ENCODE measurements around the gene RAD54L. TPM values are rescaled to one million over a fixed set of nuclear protein-coding genes. Genes with fewer than 3 reads are reported as not detected.
"Not testable (repeated sequence)": the region's sequence is repeated elsewhere in the genome, so short reads cannot be mapped to it uniquely, and the experiment has no call there.

The RAD54L gene
- total RNA-seq, 2 experiments from 2014 or later = 0.33 to 1.0 TPM

GRCh38 chr1:46315669-46316403, 68.3 kb downstream of the RAD54L start:
- no peaks in the 10 kb centered on the region for H3K4me1 Mint-ChIP-seq (ENCODE audit: low read depth)
- no peak overlapping the region for H3K4me3 ChIP-seq (ENCODE audit: low read length)
- H3K4me1 ChIP-seq (ENCODE audit: insufficient read depth, low read length) = no peaks in the 10 kb centered on the region
- no peaks in the 10 kb centered on the region for H3K27me3 ChIP-seq (ENCODE audit: control insufficient read depth in 1 of 2, insufficient read depth in 2 of 2, low read length in 2 of 2)
- peaks cover 54% of the 10 kb centered on the region for H3K36me3 ChIP-seq (ENCODE audit: insufficient read depth, low read length)
- ChIA-PET POLR2A (no interaction called here), CTCF (interaction anchor here (0.9 kb wide), 1 partner anchor 32 kb away, joined by 5 read pairs; no protein-coding TSS in a partner anchor)
- intact Hi-C loops (cut with DNase I, micrococcal nuclease) = no loop called here
- peaks cover 46% of the 10 kb centered on the region for H3K36me3 Mint-ChIP-seq (ENCODE audit: low read depth)
- H3K27ac ChIP-seq (ENCODE audit: low read depth in 1 of 2, low read length in 2 of 2) = no peak overlapping the region
- no peaks in the 10 kb centered on the region for H3K9me3 Mint-ChIP-seq
- no peaks in the 10 kb centered on the region for H3K27me3 Mint-ChIP-seq
- no peak for ATAC-seq (ENCODE audit: poor library complexity)
- TF ChIP-seq CTCF (IDR thresholded peaks at IDR 0.05) = no peak
- DNase-seq = no peak
- no peak overlapping the region for H3K27ac Mint-ChIP-seq
- no peak overlapping the region for H3K4me3 Mint-ChIP-seq
- no peaks in the 10 kb centered on the region for H3K9me3 ChIP-seq (ENCODE audit: control insufficient read depth in 1 of 2, insufficient read depth in 1 of 2, low read length in 2 of 2)

- no peak overlapping the region for H3K4me3 ChIP-seq (ENCODE audit: low read length)
- ChIA-PET CTCF (no interaction called here), POLR2A (no interaction called here)
- peaks cover 41% of the 10 kb centered on the region for H3K36me3 ChIP-seq (ENCODE audit: insufficient read depth, low read length)
- Mint-ChIP-seq H3K36me3 (ENCODE audit: low read depth) (peaks cover 34% of the 10 kb centered on the region), H3K4me3 (no peak overlapping the region), H3K4me1 (ENCODE audit: low read depth) (no peaks in the 10 kb centered on the region), H3K9me3 (no peaks in the 10 kb centered on the region), H3K27me3 (no peaks in the 10 kb centered on the region), H3K27ac (no peak overlapping the region)
- H3K9me3 ChIP-seq (ENCODE audit: control insufficient read depth in 1 of 2, insufficient read depth in 1 of 2, low read length in 2 of 2) = no peaks in the 10 kb centered on the region
- TF ChIP-seq CTCF (IDR thresholded peaks at IDR 0.05) = no peak
- intact Hi-C loops (cut with DNase I, micrococcal nuclease) = no loop called here
- H3K4me1 ChIP-seq (ENCODE audit: insufficient read depth, low read length) = no peaks in the 10 kb centered on the region
- DNase-seq (no peak), ATAC-seq (ENCODE audit: poor library complexity) (no peak)
- no peaks in the 10 kb centered on the region for H3K27me3 ChIP-seq (ENCODE audit: control insufficient read depth in 1 of 2, insufficient read depth in 2 of 2, low read length in 2 of 2)
- H3K27ac ChIP-seq (ENCODE audit: low read depth in 1 of 2, low read length in 2 of 2) = no peak overlapping the region
These were observed 69.8 kb downstream of the RAD54L start for GRCh38 chr1:46317323-46317722.

GRCh38 chr1:46319301-46319700, 71.7 kb downstream of the RAD54L start:
- H3K36me3 Mint-ChIP-seq (ENCODE audit: low read depth) = peaks cover 20% of the 10 kb centered on the region
- intact Hi-C loops (cut with DNase I, micrococcal nuclease); CTCF ChIA-PET; DNase-seq; H3K27ac Mint-ChIP-seq; H3K4me3 Mint-ChIP-seq; H3K4me1 Mint-ChIP-seq (ENCODE audit: low read depth); ATAC-seq (ENCODE audit: poor library complexity); H3K9me3 ChIP-seq (ENCODE audit: control insufficient read depth in 1 of 2, insufficient read depth in 1 of 2, low read length in 2 of 2); H3K27me3 ChIP-seq (ENCODE audit: control insufficient read depth in 1 of 2, insufficient read depth in 2 of 2, low read length in 2 of 2); H3K4me1 ChIP-seq (ENCODE audit: insufficient read depth, low read length); H3K27me3 Mint-ChIP-seq; H3K4me3 ChIP-seq (ENCODE audit: low read length); H3K27ac ChIP-seq (ENCODE audit: low read depth in 1 of 2, low read length in 2 of 2); H3K9me3 Mint-ChIP-seq; POLR2A ChIA-PET: not testable (repeated sequence)
- H3K36me3 ChIP-seq (ENCODE audit: insufficient read depth, low read length) = peaks cover 25% of the 10 kb centered on the region

GRCh38 chr1:46319960-46320914, 72.7 kb downstream of the RAD54L start:
- H3K27me3 ChIP-seq (ENCODE audit: control insufficient read depth in 1 of 2, insufficient read depth in 2 of 2, low read length in 2 of 2); H3K4me1 ChIP-seq (ENCODE audit: insufficient read depth, low read length); H3K27ac Mint-ChIP-seq; H3K9me3 Mint-ChIP-seq; POLR2A ChIA-PET; ATAC-seq (ENCODE audit: poor library complexity); H3K4me3 Mint-ChIP-seq; DNase-seq; H3K27me3 Mint-ChIP-seq; H3K4me1 Mint-ChIP-seq (ENCODE audit: low read depth); H3K27ac ChIP-seq (ENCODE audit: low read depth in 1 of 2, low read length in 2 of 2); H3K4me3 ChIP-seq (ENCODE audit: low read length); intact Hi-C loops (cut with DNase I, micrococcal nuclease); H3K9me3 ChIP-seq (ENCODE audit: control insufficient read depth in 1 of 2, insufficient read depth in 1 of 2, low read length in 2 of 2); CTCF ChIA-PET: not testable (repeated sequence)
- H3K36me3 Mint-ChIP-seq (ENCODE audit: low read depth) = peaks cover 12% of the 10 kb centered on the region
- H3K36me3 ChIP-seq (ENCODE audit: insufficient read depth, low read length) = peaks cover 19% of the 10 kb centered on the region

- H3K9me3 Mint-ChIP-seq; H3K4me1 ChIP-seq (ENCODE audit: insufficient read depth, low read length); H3K27me3 ChIP-seq (ENCODE audit: control insufficient read depth in 1 of 2, insufficient read depth in 2 of 2, low read length in 2 of 2); H3K36me3 ChIP-seq (ENCODE audit: insufficient read depth, low read length); H3K27me3 Mint-ChIP-seq; CTCF ChIA-PET; POLR2A ChIA-PET; DNase-seq; ATAC-seq (ENCODE audit: poor library complexity); H3K9me3 ChIP-seq (ENCODE audit: control insufficient read depth in 1 of 2, insufficient read depth in 1 of 2, low read length in 2 of 2); intact Hi-C loops (cut with DNase I, micrococcal nuclease); H3K36me3 Mint-ChIP-seq (ENCODE audit: low read depth); H3K4me3 ChIP-seq (ENCODE audit: low read length); H3K27ac Mint-ChIP-seq; H3K27ac ChIP-seq (ENCODE audit: low read depth in 1 of 2, low read length in 2 of 2); H3K4me1 Mint-ChIP-seq (ENCODE audit: low read depth); H3K4me3 Mint-ChIP-seq: not testable (repeated sequence)
These were observed 74.6 kb downstream of the RAD54L start for GRCh38 chr1:46322191-46322590.

Measured in CD4-positive, alpha-beta T cell (primary cell).